Activated CD8-positive, alpha-beta memory T cell treated with anti-CD3 and anti-CD28 coated beads for 36 hours (primary cell): ENCODE results near the gene NYNRIN. TPM values are rescaled to one million over a fixed set of nuclear protein-coding genes. Genes with fewer than 3 reads are reported as not detected.
"Not testable (repeated sequence)": the region's sequence is repeated elsewhere in the genome, so short reads cannot be mapped to it uniquely, and the experiment has no call there.

Source experiments
- CTCF ChIA-PET: fragments of 350-600 bp; sonication (Branson Sonifier 250); formaldehyde crosslinking; loops from one replicate; lab custom pipeline; 2021; ENCODE audit warnings: antibody characterized with exemption; lab: Charles Lee
- POLR2A ChIA-PET: fragments of 350-600 bp; sonication (Branson Sonifier 250); formaldehyde crosslinking; loops from one replicate; lab custom pipeline; 2021; ENCODE audit warnings: antibody characterized with exemption; lab: Charles Lee
- total RNA-seq, 2 experiments: library from RNA; stranded (reverse); gene quantifications; one replicate each; pipeline ENCODE4 v1.2.3, GENCODE V29; 2021

The NYNRIN gene
- total RNA-seq, 2 experiments from 2014 or later: 0.06 TPM

- ChIA-PET CTCF (interaction anchor here (0.7 kb wide), 1 partner anchor 9 kb away, joined by 3 read pairs; no protein-coding TSS in a partner anchor), POLR2A (interaction anchor here (0.6 kb wide), 1 partner anchor 16 kb away, joined by 3 read pairs; no protein-coding TSS in a partner anchor)
Observed at GRCh38 chr14:24368212-24368561, 30.6 kb upstream of the NYNRIN start.

GRCh38 chr14:24368562-24369252, 30.1 kb upstream of the NYNRIN start:
- POLR2A ChIA-PET: no interaction called here
- CTCF ChIA-PET: interaction anchor here (1.2 kb wide), 1 partner anchor 42 kb away, joined by 3 read pairs; no protein-coding TSS in a partner anchor

- POLR2A ChIA-PET: no interaction called here
- CTCF ChIA-PET: interaction anchor here (0.9 to 1.2 kb wide), 2 partner anchors 27 to 42 kb away, joined by 3 read pairs; no protein-coding TSS in a partner anchor
Observed at GRCh38 chr14:24369463-24369862, 29.3 kb upstream of the NYNRIN start.

GRCh38 chr14:24369907-24370687, 28.7 kb upstream of the NYNRIN start:
- ChIA-PET CTCF (interaction anchor here (0.9 to 1.5 kb wide), 4 partner anchors 28 to 62 kb away, joined by 3 read pairs; no protein-coding TSS in a partner anchor), POLR2A (no interaction called here)

GRCh38 chr14:24370748-24371147, 28.1 kb upstream of the NYNRIN start:
- CTCF ChIA-PET: interaction anchor here (1.1 to 1.5 kb wide), 2 partner anchors 37 to 61 kb away, joined by 3 read pairs; no protein-coding TSS in a partner anchor
- POLR2A ChIA-PET: no interaction called here

GRCh38 chr14:24371605-24372004, 27.2 kb upstream of the NYNRIN start:
- POLR2A ChIA-PET: not testable (repeated sequence)
- CTCF ChIA-PET: interaction anchor here (1.5 kb wide), 1 partner anchor 60 kb away, joined by 3 read pairs; no protein-coding TSS in a partner anchor

GRCh38 chr14:24372701-24373416, 25.9 kb upstream of the NYNRIN start:
- CTCF ChIA-PET: interaction anchor here (0.6 kb wide), 1 partner anchor 64 kb away, joined by 3 read pairs; no protein-coding TSS in a partner anchor
- POLR2A ChIA-PET: no interaction called here

GRCh38 chr14:24376448-24377070, 22.2 kb upstream of the NYNRIN start:
- POLR2A ChIA-PET: no interaction called here
- CTCF ChIA-PET: interaction anchor here (1.7 kb wide), 1 partner anchor 60 kb away, joined by 4 read pairs; no protein-coding TSS in a partner anchor

GRCh38 chr14:24377126-24377525, 21.7 kb upstream of the NYNRIN start:
- ChIA-PET POLR2A (no interaction called here), CTCF (interaction anchor here (1.7 kb wide), 1 partner anchor 59 kb away, joined by 4 read pairs; no protein-coding TSS in a partner anchor)

GRCh38 chr14:24377657-24378056, 21.1 kb upstream of the NYNRIN start:
- ChIA-PET POLR2A (no interaction called here), CTCF (interaction anchor here (0.6 to 1.7 kb wide), 2 partner anchors 12 to 59 kb away, joined by 3 to 4 read pairs; no protein-coding TSS in a partner anchor)

GRCh38 chr14:24378327-24378726, 20.5 kb upstream of the NYNRIN start:
- CTCF ChIA-PET: interaction anchor here (0.6 to 1.7 kb wide), 2 partner anchors 13 to 58 kb away, joined by 3 to 4 read pairs; no protein-coding TSS in a partner anchor
- POLR2A ChIA-PET: no interaction called here

GRCh38 chr14:24378981-24379906, 19.6 kb upstream of the NYNRIN start:
- ChIA-PET CTCF (interaction anchor here (0.7 to 1.6 kb wide), 3 partner anchors 33 to 52 kb away, joined by 3 to 6 read pairs (median 4); partner anchors contain the start of gene ADCY4), POLR2A (interaction anchor here (0.5 kb wide), 1 partner anchor 13 kb away, joined by 3 read pairs; no protein-coding TSS in a partner anchor)

- CTCF ChIA-PET: interaction anchor here (1.0 to 1.6 kb wide), 2 partner anchors 32 to 52 kb away, joined by 4 to 6 read pairs; no protein-coding TSS in a partner anchor
- POLR2A ChIA-PET: interaction anchor here (0.5 kb wide), 1 partner anchor 14 kb away, joined by 3 read pairs; no protein-coding TSS in a partner anchor
Observed at GRCh38 chr14:24379907-24380730, 18.7 kb upstream of the NYNRIN start.

- ChIA-PET CTCF (no interaction called here), POLR2A (no interaction called here)
Observed at GRCh38 chr14:24381363-24382063, 17.3 kb upstream of the NYNRIN start.

- CTCF ChIA-PET: no interaction called here
- POLR2A ChIA-PET: no interaction called here
Observed at GRCh38 chr14:24382064-24382371, 16.8 kb upstream of the NYNRIN start.

- CTCF ChIA-PET: no interaction called here
- POLR2A ChIA-PET: interaction anchor here (0.6 kb wide), 1 partner anchor 16 kb away, joined by 3 read pairs; the partner anchor contains the start of gene NFATC4
Observed at GRCh38 chr14:24384169-24384568, 14.6 kb upstream of the NYNRIN start.
